ENCODE data around the gene BEST3. TPM values are rescaled to one million over a fixed set of nuclear protein-coding genes. Genes with fewer than 3 reads are reported as not detected.
A peak's percentile ranks its signal among the peaks of the same experiment; 100 is the strongest.

The BEST3 gene
- total RNA-seq, 1 donor from 2014 or later = not detected

- DNase-seq (no peak), ATAC-seq (peak; percentile 39)
- intact Hi-C loops (cut with DNase I) = no loop called here
- Histone ChIP-seq H3K27ac (no peak overlapping the region), H3K4me3 (no peak overlapping the region), H3K9me3 (no peaks in the 10 kb centered on the region), H3K4me1 (peaks cover 4% of the 10 kb centered on the region), H3K36me3 (no peaks in the 10 kb centered on the region), H3K27me3 (no peaks in the 10 kb centered on the region)
- no peak for TF ChIP-seq CTCF (IDR thresholded peaks at IDR 0.05)
These were observed 41.5 kb downstream of the BEST3 start for GRCh38 chr12:69657376-69658137.

GRCh38 chr12:69655616-69656340 is 43.3 kb downstream of the BEST3 start:
- Histone ChIP-seq H3K9me3 (no peaks in the 10 kb centered on the region), H3K27me3 (no peaks in the 10 kb centered on the region), H3K4me3 (no peak overlapping the region), H3K4me1 (peaks cover 4% of the 10 kb centered on the region), H3K27ac (no peak overlapping the region), H3K36me3 (no peaks in the 10 kb centered on the region)
- TF ChIP-seq CTCF (IDR thresholded peaks at IDR 0.05) = no peak
- DNase-seq (no peak), ATAC-seq (peak; percentile 75)
- intact Hi-C loops (cut with DNase I) = no loop called here

GRCh38 chr12:69653703-69654102 is 45.4 kb downstream of the BEST3 start:
- Histone ChIP-seq H3K4me3 (no peak overlapping the region), H3K9me3 (no peaks in the 10 kb centered on the region), H3K4me1 (peaks cover 4% of the 10 kb centered on the region), H3K36me3 (no peaks in the 10 kb centered on the region), H3K27me3 (no peaks in the 10 kb centered on the region), H3K27ac (no peak overlapping the region)
- no peak for ATAC-seq
- DNase-seq = no peak
- no peak for TF ChIP-seq CTCF (IDR thresholded peaks at IDR 0.05)
- intact Hi-C loops (cut with DNase I) = no loop called here

- no peak for DNase-seq
- Histone ChIP-seq H3K9me3 (no peaks in the 10 kb centered on the region), H3K4me1 (peaks cover 4% of the 10 kb centered on the region), H3K27ac (no peak overlapping the region), H3K27me3 (no peaks in the 10 kb centered on the region), H3K36me3 (no peaks in the 10 kb centered on the region), H3K4me3 (no peak overlapping the region)
- intact Hi-C loops (cut with DNase I) = no loop called here
- no peak for TF ChIP-seq CTCF (IDR thresholded peaks at IDR 0.05)
- no peak for ATAC-seq
These were observed 47.2 kb downstream of the BEST3 start for GRCh38 chr12:69651922-69652321.

GRCh38 chr12:69649529-69649928 is 49.6 kb downstream of the BEST3 start:
- Histone ChIP-seq H3K4me3 (no peak overlapping the region), H3K4me1 (no peaks in the 10 kb centered on the region), H3K9me3 (no peaks in the 10 kb centered on the region), H3K27ac (no peak overlapping the region), H3K36me3 (no peaks in the 10 kb centered on the region), H3K27me3 (no peaks in the 10 kb centered on the region)
- DNase-seq (no peak), ATAC-seq (no peak)
- intact Hi-C loops (cut with DNase I) = no loop called here
- no peak for TF ChIP-seq CTCF (IDR thresholded peaks at IDR 0.05)

Measured in upper lobe of right lung (tissue), 1 donor.